Activated CD8-positive, alpha-beta memory T cell treated with anti-CD3 and anti-CD28 coated beads for 4 hours (primary cell): ENCODE data around the gene IQSEC1.
"Not testable (repeated sequence)": the region's sequence is repeated elsewhere in the genome, so short reads cannot be mapped to it uniquely, and the experiment has no call there.

Experiments used
- DNase-seq, 2 donors: peaks; one replicate each; pipeline ENCODE4 v3.0.0-alpha.2; 2020; ENCODE audit warnings: low read depth in 2 of 2

Gene IQSEC1

DNA sequence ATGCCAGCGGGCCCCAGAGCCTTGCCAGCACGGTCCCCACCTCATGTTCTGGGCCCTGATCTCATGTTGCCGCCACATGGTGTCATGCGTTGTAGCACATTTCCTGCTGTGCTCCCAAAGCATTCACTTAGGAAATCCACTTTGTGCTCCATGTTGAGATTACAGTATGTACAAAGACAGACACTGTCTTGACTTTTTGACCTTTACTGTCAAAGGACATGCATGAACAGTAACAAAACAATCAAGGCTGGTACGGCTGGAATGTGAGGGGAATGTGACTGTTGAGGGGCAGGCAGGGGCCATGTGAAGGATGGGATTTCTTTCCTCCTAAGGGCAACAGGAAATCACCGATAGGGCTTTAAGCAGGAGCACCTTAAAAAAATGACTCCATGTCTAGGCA lies 178.6 kb downstream of the IQSEC1 start:
- DNase-seq = no peak

DNA sequence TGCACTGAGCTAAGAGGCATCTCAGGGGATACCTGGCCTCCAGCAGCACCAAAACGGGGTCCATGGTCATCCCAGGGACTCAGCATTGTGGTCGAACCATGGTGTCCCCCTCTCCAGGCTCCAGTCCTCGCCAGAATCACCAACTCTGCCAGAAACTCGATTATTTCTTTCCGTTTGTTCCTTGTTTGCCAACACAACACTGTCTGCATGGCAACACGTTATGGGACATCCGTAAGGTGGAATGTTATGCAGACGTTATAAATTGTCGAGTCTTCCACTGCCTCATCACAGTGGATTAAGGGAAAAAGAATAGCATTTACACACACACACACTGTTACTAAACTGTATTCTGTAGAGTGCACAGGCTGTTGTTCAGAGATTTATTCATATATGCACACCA lies 179.4 kb downstream of the IQSEC1 start:
- DNase-seq = no peak

DNA sequence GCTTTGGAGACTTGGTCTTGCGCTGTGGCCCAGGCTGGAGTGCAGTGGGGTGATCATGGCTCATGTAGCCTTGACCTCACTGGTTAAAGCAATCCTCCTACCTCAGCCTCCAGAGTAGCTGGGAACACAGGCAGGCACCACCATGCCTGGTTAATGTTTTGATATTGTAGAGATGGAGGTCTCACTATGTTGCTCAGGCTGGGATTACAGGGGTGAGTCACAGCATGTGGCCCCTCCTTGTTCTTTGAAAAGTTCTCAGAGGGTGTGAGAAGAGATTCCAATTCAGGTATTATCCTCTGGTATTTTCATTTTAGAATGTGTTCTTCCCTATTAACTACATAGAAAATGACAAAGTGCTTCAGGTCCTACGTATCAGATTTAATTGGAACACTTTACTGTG lies 180.0 kb downstream of the IQSEC1 start:
- no peak for DNase-seq

DNA sequence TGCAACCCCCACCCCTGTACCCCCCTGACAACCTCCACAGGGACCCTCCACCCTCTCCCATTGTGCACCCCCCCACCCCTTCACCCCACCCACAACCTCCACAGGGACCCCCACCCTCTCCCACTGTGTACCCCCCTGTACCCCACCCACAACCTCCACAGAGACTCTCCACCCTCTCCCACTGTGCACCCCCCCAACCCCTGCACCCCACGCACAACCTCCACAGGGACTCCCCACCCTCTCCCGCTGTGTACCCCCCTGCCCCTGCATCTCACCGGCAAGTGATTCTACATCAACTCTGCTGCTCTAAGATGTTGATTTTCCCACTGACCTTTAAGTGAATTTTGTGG lies 180.4 kb downstream of the IQSEC1 start:
- no peak for DNase-seq

DNA sequence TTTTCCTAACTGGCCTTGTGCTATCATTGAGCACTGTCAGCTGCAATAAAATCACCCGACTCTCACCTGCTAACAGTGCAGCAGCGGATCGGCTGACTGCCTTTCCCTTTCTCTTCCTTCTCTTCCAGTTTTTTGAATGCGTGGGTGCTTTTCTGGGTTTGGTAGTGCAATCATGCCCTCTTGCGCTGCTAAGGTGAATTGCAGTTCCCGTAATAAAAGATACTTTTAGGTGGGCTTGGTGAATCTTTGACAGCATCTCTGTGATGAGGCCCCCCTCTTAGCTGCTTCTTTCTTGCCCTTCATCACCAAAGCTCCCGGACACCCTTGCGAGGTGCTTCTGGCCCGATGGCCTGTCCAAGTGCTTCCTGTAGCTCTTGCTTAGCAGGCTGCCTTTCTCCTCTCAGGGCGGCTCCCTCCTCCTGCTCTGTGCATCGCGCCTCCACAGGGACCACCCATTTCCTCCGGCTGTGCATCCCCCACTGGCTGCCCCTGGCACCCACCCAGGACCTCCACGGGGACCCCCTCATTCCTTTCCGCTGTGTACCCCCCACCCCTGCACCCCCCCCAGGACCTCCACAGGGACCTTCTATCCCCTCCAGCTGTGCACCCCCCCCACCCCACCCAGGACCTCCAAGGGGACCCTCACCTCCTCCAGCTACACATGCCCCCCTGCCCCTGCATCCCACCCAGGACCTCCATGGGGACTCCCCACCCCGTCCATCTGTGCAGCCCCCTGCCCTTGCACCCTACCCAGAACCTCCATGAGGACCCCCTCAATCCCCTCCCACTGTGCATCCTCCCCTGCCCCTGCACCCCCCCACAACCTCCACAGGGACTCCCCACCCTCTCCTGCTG lies 181.0 kb downstream of the IQSEC1 start:
- no peak for DNase-seq

DNA sequence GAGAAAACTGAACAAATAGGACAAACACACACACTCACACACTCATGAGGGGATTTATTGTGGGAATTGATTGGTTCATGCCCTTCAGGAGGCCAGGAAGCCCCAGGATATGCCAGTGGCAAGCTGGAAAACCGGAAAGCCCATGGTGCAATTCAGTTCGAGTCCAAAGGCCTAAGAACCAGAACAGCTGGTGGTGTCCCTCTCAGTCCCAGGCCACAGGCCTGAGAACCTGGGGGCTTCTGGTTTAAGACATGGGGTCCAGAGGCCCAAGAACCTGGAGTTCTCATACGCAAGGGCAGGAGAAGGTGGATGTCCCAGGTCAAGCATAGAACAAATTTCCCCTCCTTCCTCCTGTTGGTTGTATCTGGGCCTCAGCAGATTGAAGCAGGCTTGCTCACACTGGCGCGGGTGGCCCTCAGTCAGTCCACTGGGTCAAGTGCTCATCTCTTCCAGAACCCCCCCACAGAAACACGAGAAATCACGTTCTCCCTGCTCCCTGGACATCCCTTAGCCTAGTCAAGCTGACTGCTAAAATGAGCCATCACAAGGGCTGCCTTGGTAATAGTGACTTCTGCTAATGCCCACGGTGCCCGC lies 181.7 kb downstream of the IQSEC1 start:
- no peak for DNase-seq

DNA sequence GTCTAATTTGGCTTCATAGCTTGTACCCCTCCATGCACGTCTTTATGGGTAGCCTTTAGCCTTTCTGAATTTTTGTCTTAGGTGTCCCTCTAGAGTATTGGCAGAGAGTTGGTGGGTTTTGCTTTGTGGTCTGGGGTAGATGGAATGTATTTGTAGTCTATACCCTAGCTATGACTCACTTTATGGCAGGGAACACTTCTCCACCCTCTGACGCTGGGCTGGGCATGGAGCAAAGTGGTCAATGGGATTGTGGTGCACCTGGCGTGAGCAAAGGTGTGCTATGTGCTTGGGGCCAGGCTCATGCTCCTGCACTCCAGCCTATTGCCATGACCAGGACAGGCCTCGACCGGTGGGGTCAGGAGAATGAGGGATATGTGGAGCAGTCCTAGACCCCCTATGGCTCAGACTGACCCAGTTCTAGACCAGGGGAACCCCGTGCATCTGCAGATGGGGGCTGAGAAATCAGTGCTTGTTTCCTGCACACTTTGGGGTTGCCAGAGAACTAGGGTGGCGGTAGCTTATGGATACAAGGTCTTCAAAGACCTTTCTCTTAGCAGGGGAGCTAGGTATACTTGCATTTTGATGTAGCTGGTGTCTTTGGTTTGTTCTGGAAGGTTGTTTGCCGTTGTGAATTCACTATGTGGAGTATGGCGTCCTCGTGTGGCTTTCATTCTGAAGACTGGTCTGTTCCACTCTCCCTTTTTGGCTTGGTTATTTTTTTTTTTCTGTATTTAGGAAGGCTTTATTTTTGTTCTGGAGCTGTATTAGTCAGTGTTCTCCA lies 182.4 kb downstream of the IQSEC1 start:
- no peak for DNase-seq

DNA sequence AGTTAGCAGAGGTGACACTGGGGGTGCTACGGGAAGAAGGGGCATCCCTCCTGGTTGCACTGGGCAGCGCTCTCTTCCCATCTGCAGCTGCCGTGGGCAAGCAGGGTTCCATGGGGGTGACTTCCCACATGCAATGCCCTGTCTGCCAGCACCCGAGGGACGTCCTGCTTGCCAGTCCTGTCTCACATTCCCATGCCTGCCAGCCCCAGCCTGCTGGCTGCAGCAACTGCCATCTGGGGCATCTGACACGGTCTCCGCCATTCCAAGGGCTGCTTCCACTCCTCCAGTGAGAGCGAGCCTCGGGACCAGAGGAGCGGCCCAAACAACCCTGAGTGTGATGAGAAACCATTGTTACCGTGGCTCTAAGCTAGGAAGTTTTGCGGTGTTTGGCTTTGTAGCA lies 186.5 kb downstream of the IQSEC1 start:
- DNase-seq = no peak

DNA sequence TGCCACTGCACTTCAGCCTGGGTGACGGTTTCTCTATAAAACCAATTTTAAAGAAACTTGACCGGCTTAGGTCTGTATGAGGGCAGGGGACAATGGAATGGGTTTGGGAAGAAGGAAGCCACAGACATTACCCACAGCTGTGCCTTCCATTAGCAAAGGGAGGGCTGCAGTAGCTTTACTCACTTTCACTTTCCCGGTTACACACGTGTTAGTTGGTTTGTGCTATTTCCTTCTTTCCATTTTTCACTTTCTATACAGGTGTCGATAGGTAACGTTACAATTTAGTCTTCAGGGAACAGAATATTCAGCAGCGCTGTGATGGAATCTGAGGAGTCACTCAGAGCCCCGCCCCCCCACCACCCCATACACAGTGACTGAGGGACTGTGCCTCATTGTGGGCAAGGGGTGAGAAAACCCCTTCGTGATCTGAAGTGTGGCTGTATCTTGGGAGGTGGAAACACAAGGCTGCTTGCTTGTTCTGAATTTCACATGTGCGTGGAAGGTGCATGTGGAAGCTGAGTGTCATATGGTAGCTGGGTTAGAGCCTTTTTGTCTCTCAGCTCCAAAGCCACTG lies 187.0 kb downstream of the IQSEC1 start:
- no peak for DNase-seq

DNA sequence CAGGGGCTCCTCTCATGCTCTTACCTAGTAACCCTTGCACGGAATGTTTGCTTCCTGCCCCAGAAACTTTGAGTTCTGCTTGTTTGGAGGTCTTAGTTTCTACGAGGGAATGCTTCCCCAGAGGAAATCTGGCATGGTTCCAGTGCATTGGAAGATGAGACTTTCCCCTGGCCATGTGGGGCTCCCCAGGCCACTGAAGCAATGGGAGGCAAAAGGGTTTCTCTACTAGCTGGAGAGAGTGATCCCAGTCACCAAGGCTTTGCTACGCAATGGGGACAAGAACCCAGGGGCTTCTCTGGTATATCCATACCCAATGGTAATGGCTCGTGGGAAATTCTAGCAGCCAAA lies 187.7 kb downstream of the IQSEC1 start:
- DNase-seq = no peak

DNA sequence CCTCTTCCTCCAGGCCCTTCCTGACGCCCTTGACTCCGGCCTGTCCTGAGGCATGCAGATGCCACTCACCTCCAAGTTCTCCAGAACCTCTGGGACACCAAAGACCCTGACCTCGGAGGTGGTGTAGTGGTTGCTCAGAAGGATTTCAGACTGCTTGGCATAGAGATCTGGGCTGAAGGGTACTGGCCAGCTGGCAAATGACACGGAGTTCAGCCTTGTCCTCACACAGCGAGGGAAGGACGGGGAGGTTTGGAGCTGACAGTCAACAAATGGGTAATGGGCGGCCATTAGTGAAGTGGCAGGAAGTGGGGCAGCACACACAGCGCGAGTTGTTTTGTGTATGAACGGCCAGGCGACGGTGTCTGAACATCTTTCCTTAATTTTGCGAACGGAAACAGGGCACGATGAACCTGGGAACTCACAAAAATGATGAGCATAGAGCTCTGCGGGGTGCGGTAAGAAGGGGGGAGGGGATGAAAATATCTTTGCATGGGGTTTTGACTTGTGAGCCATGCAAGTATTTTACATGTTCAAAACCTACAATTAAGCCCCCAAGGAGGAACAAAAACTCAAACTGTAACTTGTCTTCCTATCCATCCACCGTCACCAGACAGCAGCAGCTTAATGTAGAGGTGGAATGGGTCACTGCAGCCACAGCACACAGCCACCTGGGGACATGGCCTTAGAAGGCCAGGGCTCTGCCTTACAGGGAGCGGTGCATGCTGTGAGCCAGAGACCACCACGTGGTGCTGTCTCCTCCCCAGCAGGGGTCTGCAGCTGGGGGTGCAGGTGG lies 188.2 kb downstream of the IQSEC1 start:
- DNase-seq = no peak

DNA sequence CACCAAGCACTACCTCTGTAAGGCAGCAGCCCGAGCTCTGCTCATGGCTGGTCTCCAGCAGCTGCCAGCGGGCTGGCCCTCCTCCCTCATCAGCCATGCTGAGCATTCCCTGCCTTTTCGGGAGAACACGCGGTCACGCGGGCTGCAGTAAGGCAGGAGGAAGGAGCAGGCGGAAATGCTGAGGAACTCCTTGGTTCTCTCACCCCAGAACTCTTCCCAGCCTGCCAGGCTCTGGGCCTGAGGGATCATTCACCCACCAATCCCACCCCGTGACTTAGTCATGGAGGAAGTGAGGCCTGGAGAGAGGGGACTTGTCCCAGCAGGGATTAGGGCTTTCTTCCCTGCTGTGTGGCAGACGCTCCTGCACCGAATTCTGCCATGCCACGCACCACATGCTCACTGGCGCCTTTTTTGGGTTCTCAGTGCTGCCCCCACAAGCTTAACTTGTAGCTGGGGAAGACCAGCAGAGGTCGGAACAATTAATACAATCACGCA lies 189.0 kb downstream of the IQSEC1 start:
- DNase-seq = no peak

DNA sequence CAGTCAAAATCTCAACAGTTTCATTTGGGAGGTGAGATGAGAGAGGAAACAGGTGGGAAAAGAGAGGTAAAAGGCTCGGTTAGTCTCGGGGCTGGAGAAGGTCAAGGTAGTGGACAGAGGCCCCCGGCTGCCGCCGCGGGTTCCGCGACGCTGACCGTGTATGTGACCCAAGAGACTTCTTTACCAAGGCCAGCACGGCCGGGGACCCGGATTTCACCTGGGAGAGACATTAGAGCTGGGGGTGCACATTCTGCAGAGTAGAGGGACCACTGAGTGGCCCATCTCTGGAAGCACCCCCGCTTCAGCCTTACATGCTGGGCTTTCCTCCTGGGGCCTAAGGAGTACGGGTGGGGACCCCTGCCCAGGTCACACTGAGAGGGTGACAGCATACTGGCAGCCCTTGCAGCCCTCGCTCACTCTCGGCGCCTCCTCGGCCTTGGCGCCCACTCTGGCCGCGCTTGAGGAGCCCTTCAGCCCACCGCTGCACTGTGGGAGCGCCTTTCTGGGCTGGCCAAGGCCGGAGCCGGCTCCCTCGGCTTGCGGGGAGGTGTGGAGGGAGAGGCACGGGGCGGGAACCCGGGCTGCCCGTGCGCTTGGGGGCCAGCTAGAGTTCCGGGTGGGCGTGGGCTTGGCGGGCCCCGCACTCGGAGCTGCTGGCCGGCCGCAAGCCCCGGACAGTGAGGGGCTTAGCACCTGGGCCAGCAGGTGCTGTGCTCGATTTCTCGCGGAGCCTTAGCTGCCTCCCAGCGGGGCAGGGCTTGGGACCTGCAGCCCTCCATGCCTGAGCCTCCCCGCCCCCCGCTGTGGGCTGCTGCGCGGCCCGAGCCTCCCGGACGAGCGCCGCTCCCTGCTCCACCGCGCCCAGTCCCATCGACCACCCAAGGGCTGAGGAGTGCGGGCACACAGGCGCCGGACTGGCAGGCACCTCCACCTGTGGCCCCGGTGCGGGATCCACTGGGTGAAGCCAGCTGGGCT lies 190.6 kb downstream of the IQSEC1 start:
- DNase-seq = no peak

DNA sequence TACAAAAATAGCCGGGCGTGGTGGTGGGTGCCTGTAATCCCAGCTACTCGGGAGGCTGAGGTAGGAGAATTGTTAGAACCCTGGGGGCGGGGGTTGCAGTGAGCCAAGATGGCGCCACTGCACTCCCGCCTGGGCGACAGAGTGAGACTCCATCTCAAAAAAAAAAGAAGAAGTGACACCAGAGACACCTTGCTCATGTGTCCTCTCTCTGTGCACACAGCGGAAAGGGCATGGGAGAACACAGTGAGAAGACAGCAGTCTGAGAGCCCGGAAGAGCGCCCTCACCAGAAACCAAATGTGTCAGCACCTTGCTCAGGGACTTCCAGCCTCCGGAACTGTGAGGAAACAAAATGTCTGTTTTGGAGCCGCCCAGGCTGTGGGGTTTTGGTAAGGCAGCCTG lies 191.4 kb downstream of the IQSEC1 start:
- DNase-seq = not testable (repeated sequence)

DNA sequence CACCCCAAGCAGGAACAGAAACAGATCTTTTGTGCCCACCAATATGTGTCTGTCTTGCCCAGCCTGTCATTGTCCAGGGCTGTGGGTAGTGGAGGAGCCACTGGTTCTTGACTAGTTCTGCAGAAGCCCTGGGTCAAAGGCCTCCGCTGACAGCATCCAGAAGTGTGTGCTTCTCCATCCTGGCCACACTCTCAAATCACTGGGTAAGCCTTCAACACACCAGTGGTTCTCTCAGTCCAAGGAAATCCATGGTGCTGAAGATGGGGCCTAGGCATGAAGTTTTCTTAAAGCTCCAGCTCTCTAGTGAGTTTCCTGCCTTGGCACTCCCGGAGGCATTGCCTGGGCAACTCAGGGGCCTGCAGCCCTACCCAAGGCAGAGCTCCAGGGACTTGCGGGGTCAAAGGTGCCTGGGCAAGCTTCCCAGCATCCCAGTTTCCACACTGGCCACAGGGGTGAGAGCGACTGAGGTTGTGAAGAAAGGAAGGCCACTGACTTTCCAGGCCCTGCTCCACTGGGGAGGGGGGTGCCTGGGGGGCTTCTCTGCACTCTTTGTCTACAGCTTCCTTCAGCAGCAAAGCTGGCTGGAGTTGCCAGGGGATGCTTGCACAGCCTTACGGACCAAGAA lies 193.9 kb downstream of the IQSEC1 start:
- DNase-seq = no peak

DNA sequence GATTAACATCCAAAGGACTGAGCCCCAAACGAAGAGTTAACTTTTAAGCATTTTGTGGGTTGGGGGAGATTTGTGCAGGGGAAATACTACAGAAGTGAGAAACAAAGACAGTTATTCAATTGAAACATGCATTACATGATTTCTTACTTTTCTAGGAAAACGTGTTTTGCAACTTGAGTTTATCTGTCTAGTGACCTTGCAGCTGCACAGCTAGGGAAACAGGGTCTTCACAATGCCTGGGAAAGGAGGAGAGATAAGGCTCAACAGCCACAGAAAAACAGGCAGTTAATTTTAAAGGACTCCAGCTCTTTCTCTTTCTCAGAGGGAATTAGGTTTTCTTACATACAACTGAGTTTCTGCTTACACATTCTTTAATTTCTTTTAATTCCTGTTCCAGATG lies 194.5 kb downstream of the IQSEC1 start:
- DNase-seq = not testable (repeated sequence)

DNA sequence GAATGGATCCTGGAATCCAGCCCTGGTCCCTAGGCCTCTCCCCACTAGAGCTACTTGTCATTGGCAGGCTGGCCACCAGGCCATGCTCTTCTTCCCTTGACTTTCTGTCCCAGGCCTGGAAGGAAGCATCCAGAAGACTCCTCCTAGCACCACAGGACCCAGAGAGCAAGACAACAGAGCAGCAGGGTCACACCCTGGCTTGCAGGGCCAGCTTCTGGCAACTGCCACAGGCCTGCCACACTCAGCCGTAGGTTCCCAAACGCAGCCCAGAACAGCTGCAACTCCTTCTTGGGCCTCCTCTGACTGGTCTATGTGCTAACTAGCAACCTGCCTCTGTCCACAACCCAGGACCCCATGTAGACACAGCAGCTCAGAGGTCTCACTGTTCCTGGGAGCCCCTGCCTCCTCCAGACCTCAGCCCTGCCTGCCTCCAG lies 195.1 kb downstream of the IQSEC1 start:
- DNase-seq = no peak

DNA sequence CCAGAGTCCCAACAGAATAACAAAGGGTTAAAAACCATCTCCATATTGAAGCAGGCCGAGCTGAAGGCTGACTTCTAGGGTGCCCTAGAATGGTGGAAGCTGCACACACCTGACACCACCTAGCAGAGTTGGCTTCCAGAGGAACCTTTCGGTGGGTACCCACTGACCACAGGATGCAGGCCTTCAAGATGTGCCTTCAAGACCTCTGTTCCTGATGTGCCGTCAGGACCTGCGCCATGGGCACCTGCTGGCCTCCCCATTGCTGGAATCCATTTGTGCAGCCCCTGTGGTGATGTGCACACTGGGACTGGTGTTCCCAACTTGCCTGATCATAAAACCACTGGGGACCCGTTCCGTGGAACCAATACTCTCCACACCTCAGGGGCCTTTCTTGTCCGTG lies 196.2 kb downstream of the IQSEC1 start:
- no peak for DNase-seq

DNA sequence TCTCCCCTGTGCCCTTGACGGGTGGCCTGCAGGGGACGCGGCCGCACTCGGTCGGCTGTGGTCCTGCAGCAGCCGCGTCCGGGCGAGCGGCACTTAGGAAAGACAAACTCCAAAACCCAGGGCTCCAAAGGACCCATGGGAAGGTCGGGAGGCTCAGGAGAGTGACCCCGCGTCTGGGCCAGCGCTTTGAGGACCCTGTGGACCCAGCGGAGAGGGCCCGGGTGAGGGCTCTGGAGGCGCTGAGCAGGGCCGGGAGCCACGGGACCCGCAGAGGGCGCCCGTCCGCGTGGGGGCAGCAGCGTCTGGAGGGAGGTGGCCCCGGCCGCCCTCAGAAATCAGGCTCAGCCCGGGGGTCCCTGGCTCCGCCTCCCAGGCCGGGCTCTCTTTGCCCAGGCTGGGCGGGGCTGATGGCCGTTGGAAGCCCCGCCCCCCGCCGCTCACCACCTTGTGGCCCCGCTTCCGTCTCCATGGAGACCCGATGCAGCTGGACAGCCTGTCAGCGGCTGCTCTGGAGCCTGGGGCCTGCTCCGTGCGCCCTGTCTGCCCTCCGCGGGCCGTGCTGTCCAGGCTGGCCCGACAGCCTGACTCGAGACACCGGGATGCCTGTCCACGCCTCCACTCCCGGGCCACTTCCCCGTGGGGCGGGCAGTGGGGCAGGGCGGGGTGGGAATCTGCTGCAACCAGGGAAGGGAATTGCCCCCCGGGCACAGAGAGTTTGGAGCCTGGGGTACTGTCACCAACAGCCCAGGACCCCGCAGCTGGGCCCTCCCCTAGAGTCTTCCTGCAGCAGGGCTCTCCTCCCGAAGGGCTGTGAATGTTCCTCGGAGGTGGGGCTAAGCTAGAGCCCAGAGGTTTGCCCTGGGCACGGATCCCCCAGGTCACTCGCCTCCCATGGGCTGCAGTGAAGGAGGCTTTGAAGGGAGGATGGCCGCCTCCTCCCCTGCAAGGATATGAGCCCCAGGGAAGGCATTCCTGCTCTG lies 197.1 kb downstream of the IQSEC1 start:
- DNase-seq = no peak
